ENCODE data around the gene FCHO1. TPM values are rescaled to one million over a fixed set of nuclear protein-coding genes. Genes with fewer than 3 reads are reported as not detected.

FCHO1 gene
- total and polyA plus RNA-seq, 4 donors: 0.69 to 2.8 (median 1.7) TPM

DNA sequence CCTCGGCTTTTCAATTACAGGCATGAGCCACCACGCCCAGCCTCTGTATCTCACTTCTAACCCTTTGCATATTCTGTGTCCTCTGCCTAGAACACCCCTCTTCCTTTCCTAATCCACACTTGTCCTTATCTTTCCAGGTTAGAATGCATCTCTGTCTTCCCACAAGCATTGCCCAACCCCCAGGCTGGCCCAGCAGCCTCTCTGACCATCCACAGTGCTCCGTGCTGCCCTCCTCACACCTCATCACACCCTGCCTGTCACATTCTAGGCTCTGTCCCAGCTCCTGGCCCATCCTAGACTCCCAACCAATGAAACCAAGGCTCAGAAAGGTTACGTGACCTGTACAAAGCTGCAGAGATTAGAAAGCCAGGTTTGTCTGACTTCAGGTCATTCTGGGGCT, 85.3 kb downstream of the FCHO1 start:
- Histone ChIP-seq H3K4me3 (ENCODE audit: low read depth in 1 of 3, low read length in 3 of 3) (no peak overlapping the region), H3K27ac (ENCODE audit: low read depth in 1 of 2, low read length in 2 of 2) (no peak overlapping the region), H3K4me1 (ENCODE audit: control insufficient read depth in 4 of 4, insufficient read depth in 4 of 4, low read length in 3 of 4) (peaks cover 0 to 1% (median 0%) of the 10 kb centered on the region in 4 donors), H3K9ac (ENCODE audit: low read depth in 1 of 2, low read length in 2 of 2) (no peak overlapping the region), H3K27me3 (ENCODE audit: control insufficient read depth in 4 of 4, insufficient read depth in 4 of 4, low read length in 3 of 4) (no peaks in the 10 kb centered on the region), H3K36me3 (ENCODE audit: control insufficient read depth in 4 of 4, insufficient read depth in 3 of 4, low read depth in 1 of 4, low read length in 3 of 4) (no peaks in the 10 kb centered on the region), H3K9me3 (ENCODE audit: control insufficient read depth in 4 of 4, low read length in 3 of 4) (no peaks in the 10 kb centered on the region)
- 55% methylated on average over 4 of the region's 4 CpGs for WGBS
- DNase-seq (ENCODE audit: low spot score): no peak
- TF ChIP-seq FOXA1 (IDR thresholded peaks at IDR 0.05): no peak
- no peak for TF ChIP-seq HNF4A (conservative IDR thresholded peaks at IDR 0.05)
- TF ChIP-seq SP1 (IDR thresholded peaks at IDR 0.05): no peak
- TF ChIP-seq GABPA (IDR thresholded peaks at IDR 0.05 in 1 of 2, conservative IDR thresholded peaks at IDR 0.05 in 1 of 2): no peak
- TF ChIP-seq, protein P1, sequence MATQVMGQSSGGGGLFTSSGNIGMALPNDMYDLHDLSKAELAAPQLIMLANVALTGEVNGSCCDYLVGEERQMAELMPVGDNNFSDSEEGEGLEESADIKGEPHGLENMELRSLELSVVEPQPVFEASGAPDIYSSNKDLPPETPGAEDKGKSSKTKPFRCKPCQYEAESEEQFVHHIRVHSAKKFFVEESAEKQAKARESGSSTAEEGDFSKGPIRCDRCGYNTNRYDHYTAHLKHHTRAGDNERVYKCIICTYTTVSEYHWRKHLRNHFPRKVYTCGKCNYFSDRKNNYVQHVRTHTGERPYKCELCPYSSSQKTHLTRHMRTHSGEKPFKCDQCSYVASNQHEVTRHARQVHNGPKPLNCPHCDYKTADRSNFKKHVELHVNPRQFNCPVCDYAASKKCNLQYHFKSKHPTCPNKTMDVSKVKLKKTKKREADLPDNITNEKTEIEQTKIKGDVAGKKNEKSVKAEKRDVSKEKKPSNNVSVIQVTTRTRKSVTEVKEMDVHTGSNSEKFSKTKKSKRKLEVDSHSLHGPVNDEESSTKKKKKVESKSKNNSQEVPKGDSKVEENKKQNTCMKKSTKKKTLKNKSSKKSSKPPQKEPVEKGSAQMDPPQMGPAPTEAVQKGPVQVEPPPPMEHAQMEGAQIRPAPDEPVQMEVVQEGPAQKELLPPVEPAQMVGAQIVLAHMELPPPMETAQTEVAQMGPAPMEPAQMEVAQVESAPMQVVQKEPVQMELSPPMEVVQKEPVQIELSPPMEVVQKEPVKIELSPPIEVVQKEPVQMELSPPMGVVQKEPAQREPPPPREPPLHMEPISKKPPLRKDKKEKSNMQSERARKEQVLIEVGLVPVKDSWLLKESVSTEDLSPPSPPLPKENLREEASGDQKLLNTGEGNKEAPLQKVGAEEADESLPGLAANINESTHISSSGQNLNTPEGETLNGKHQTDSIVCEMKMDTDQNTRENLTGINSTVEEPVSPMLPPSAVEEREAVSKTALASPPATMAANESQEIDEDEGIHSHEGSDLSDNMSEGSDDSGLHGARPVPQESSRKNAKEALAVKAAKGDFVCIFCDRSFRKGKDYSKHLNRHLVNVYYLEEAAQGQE (IDR thresholded peaks at IDR 0.05): no peak
- TF ChIP-seq, protein P2, sequence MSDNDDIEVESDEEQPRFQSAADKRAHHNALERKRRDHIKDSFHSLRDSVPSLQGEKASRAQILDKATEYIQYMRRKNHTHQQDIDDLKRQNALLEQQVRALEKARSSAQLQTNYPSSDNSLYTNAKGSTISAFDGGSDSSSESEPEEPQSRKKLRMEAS (IDR thresholded peaks at IDR 0.05): no peak
- no peak for TF ChIP-seq TAF1 (conservative IDR thresholded peaks at IDR 0.05)
- TF ChIP-seq RXRA (IDR thresholded peaks at IDR 0.05): no peak
- TF ChIP-seq, protein P3, sequence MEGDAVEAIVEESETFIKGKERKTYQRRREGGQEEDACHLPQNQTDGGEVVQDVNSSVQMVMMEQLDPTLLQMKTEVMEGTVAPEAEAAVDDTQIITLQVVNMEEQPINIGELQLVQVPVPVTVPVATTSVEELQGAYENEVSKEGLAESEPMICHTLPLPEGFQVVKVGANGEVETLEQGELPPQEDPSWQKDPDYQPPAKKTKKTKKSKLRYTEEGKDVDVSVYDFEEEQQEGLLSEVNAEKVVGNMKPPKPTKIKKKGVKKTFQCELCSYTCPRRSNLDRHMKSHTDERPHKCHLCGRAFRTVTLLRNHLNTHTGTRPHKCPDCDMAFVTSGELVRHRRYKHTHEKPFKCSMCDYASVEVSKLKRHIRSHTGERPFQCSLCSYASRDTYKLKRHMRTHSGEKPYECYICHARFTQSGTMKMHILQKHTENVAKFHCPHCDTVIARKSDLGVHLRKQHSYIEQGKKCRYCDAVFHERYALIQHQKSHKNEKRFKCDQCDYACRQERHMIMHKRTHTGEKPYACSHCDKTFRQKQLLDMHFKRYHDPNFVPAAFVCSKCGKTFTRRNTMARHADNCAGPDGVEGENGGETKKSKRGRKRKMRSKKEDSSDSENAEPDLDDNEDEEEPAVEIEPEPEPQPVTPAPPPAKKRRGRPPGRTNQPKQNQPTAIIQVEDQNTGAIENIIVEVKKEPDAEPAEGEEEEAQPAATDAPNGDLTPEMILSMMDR (IDR thresholded peaks at IDR 0.05; ENCODE audit: low read depth, low read length, missing input control): no peak
- TF ChIP-seq NR2F2 (IDR thresholded peaks at IDR 0.05): no peak

DNA sequence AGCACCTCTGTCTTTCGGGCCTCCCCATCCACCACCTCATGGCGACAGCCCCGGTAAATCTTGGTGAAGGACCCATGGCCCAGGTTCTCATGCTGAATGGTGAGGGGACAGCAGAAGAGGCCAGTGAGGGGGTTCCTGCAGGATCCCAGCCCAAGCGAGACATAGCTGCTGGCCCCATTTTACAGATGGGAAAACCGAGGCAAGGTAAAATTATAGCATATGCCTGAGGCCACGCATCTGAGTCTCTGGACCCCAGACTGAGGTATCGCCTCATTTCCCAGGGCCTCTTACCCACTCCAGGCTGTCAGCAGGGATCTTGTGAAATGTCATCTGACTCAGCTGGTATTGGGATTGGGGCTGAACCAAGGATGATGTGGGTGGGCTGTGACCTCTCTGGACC, 86.7 kb downstream of the FCHO1 start:
- Histone ChIP-seq H3K27ac (ENCODE audit: low read depth in 1 of 2, low read length in 2 of 2) (no peak overlapping the region), H3K4me1 (ENCODE audit: control insufficient read depth in 4 of 4, insufficient read depth in 4 of 4, low read length in 3 of 4) (peaks cover 0 to 5% (median 0%) of the 10 kb centered on the region in 4 donors), H3K27me3 (ENCODE audit: control insufficient read depth in 4 of 4, insufficient read depth in 4 of 4, low read length in 3 of 4) (peaks cover 0 to 7% (median 0%) of the 10 kb centered on the region in 4 donors), H3K9ac (ENCODE audit: low read depth in 1 of 2, low read length in 2 of 2) (no peak overlapping the region), H3K36me3 (ENCODE audit: control insufficient read depth in 4 of 4, insufficient read depth in 3 of 4, low read depth in 1 of 4, low read length in 3 of 4) (peaks cover 0 to 1% (median 0%) of the 10 kb centered on the region in 4 donors), H3K9me3 (ENCODE audit: control insufficient read depth in 4 of 4, low read length in 3 of 4) (peaks cover 0 to 2% (median 0%) of the 10 kb centered on the region in 4 donors), H3K4me3 (ENCODE audit: low read depth in 1 of 3, low read length in 3 of 3) (no peak overlapping the region)
- 87% methylated on average over 7 of the region's 7 CpGs for WGBS
- DNase-seq (ENCODE audit: low spot score): no peak
- TF ChIP-seq RXRA (IDR thresholded peaks at IDR 0.05) (no peak), HNF4G (IDR thresholded peaks at IDR 0.05) (no peak), FOXA2 (IDR thresholded peaks at IDR 0.05) (no peak)
- TF ChIP-seq, protein P4, sequence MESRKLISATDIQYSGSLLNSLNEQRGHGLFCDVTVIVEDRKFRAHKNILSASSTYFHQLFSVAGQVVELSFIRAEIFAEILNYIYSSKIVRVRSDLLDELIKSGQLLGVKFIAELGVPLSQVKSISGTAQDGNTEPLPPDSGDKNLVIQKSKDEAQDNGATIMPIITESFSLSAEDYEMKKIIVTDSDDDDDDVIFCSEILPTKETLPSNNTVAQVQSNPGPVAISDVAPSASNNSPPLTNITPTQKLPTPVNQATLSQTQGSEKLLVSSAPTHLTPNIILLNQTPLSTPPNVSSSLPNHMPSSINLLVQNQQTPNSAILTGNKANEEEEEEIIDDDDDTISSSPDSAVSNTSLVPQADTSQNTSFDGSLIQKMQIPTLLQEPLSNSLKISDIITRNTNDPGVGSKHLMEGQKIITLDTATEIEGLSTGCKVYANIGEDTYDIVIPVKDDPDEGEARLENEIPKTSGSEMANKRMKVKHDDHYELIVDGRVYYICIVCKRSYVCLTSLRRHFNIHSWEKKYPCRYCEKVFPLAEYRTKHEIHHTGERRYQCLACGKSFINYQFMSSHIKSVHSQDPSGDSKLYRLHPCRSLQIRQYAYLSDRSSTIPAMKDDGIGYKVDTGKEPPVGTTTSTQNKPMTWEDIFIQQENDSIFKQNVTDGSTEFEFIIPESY (IDR thresholded peaks at IDR 0.05): no peak
- TF ChIP-seq, protein P2 (IDR thresholded peaks at IDR 0.05): no peak

Other genes with a start within 250 kb of the FCHO1 start
- gene PGLS, start 239.8 kb upstream of the FCHO1 start, total RNA-seq: 10 to 100 TPM; 16.9 to 25.7 TPM
- gene PGLS, start 239.8 kb upstream of the FCHO1 start, polyA plus RNA-seq: 10 to 100 TPM; 32.8 to 62.2 TPM
- gene COLGALT1, start 195.8 kb upstream of the FCHO1 start, total RNA-seq: 10 to 100 TPM; 22.4 to 32.2 TPM
- 10 to 100 TPM; 14.4 to 22.5 TPM for gene COLGALT1, start 195.8 kb upstream of the FCHO1 start, polyA plus RNA-seq
- under 1 TPM in 1 of 2 donors, not detected in 1; under 0.01 TPM for gene UNC13A, start 63.1 kb upstream of the FCHO1 start, total RNA-seq
- gene UNC13A, start 63.1 kb upstream of the FCHO1 start, polyA plus RNA-seq: under 1 TPM in 1 of 2 donors, not detected in 1; 0.01 TPM
- 10 to 100 TPM in 1 of 2 donors, 1 to 10 TPM in 1; 8.2 to 20.3 TPM for gene MAP1S, start 32.0 kb upstream of the FCHO1 start, total RNA-seq
- 10 to 100 TPM in 1 of 2 donors, 1 to 10 TPM in 1; 8.2 to 12.9 TPM for gene MAP1S, start 32.0 kb upstream of the FCHO1 start, polyA plus RNA-seq
- 1 to 10 TPM in 1 of 2 donors, under 1 TPM in 1; 0.14 to 1.0 TPM for gene B3GNT3, start 43.7 kb downstream of the FCHO1 start, total RNA-seq
- 1 to 10 TPM; 1.1 to 2.1 TPM for gene B3GNT3, start 43.7 kb downstream of the FCHO1 start, polyA plus RNA-seq
- not detected for gene INSL3, start 70.0 kb downstream of the FCHO1 start, total RNA-seq
- under 1 TPM in 1 of 2 donors, not detected in 1; 0.22 TPM for gene INSL3, start 70.0 kb downstream of the FCHO1 start, polyA plus RNA-seq
- gene JAK3, start 96.5 kb downstream of the FCHO1 start, total RNA-seq: 1 to 10 TPM; 4.4 to 7.1 TPM
- gene JAK3, start 96.5 kb downstream of the FCHO1 start, polyA plus RNA-seq: 1 to 10 TPM in 1 of 2 donors, under 1 TPM in 1; 0.87 to 1.7 TPM
- 100 to 1,000 TPM; 452 to 468 TPM for gene RPL18A, start 108.4 kb downstream of the FCHO1 start, total RNA-seq
- gene RPL18A, start 108.4 kb downstream of the FCHO1 start, polyA plus RNA-seq: 100 to 1,000 TPM; 487 to 870 TPM
- gene SLC5A5, start 120.5 kb downstream of the FCHO1 start, total RNA-seq: under 1 TPM in 1 of 2 donors, not detected in 1; 0.09 TPM
- not detected for gene SLC5A5, start 120.5 kb downstream of the FCHO1 start, polyA plus RNA-seq
- 10 to 100 TPM; 15.8 to 21.1 TPM for gene CCDC124, start 181.5 kb downstream of the FCHO1 start, total RNA-seq
- gene CCDC124, start 181.5 kb downstream of the FCHO1 start, polyA plus RNA-seq: 10 to 100 TPM; 43.0 to 59.3 TPM
- gene KCNN1, start 215.6 kb downstream of the FCHO1 start, total RNA-seq: under 1 TPM; 0.05 to 0.08 TPM
- under 1 TPM in 1 of 2 donors, not detected in 1; 0.05 TPM for gene KCNN1, start 215.6 kb downstream of the FCHO1 start, polyA plus RNA-seq